GM23338 (cell line): ENCODE measurements around the gene SLC66A1. TPM values are rescaled to one million over a fixed set of nuclear protein-coding genes. Genes with fewer than 3 reads are reported as not detected.

ENCODE experiments used
- ATAC-seq: fragments of 200-7000 bp; cut with Tn5 transposase; 3 replicates; pipeline ENCODE4 v1.9.1; 2020
- DNase-seq: peaks from one replicate; pipeline ENCODE4 v3.0.0-alpha.2; 2015; ENCODE audit warnings: low spot score
- H2AFZ ChIP-seq: fragments of 200-600 bp; sonication (generic); 2 replicates; pipeline ENCODE4 v1.8.0; 2016; ENCODE audit warnings: antibody characterized with exemption, mild to moderate bottlenecking, moderate library complexity
- H3F3A ChIP-seq: fragments of 200-600 bp; sonication (generic); replicated peaks from 2 replicates; pipeline ENCODE4 v1.8.0; 2017; ENCODE audit warnings: antibody characterized with exemption, mixed run types, low read depth
- H3K27ac ChIP-seq: fragments of 200-600 bp; sonication (generic); 2 replicates; pipeline ENCODE4 v1.6.1; 2016; ENCODE audit warnings: low read depth
- H3K27me3 ChIP-seq: fragments of 200-600 bp; sonication (generic); 2 replicates; pipeline ENCODE4 v1.8.0; 2016; ENCODE audit warnings: mild to moderate bottlenecking, mixed run types, moderate library complexity; ENCODE audit not compliant: insufficient read depth
- H3K36me3 ChIP-seq: fragments of 200-600 bp; sonication (generic); 2 replicates; pipeline ENCODE4 v1.8.0; 2016; ENCODE audit warnings: mild to moderate bottlenecking; ENCODE audit not compliant: insufficient read depth
- H3K4me1 ChIP-seq: fragments of 200-600 bp; sonication (generic); 2 replicates; pipeline ENCODE4 v1.8.0; 2016; ENCODE audit warnings: mild to moderate bottlenecking, moderate library complexity; ENCODE audit not compliant: insufficient read depth
- H3K4me2 ChIP-seq: fragments of 200-600 bp; sonication (generic); 2 replicates; pipeline ENCODE4 v1.7.1; 2017; ENCODE audit warnings: mixed run types
- H3K4me3 ChIP-seq: fragments of 200-600 bp; sonication (generic); 2 replicates; pipeline ENCODE4 v1.6.1; 2016; ENCODE audit warnings: mixed run types
- H3K79me2 ChIP-seq: fragments of 200-600 bp; sonication (generic); replicated peaks from 2 replicates; pipeline ENCODE4 v1.8.0; 2017; ENCODE audit warnings: mild to moderate bottlenecking; ENCODE audit not compliant: insufficient read depth
- H3K9me2 ChIP-seq: fragments of 200-600 bp; sonication (generic); 2 replicates; pipeline ENCODE4 v1.8.0; 2017; ENCODE audit not compliant: insufficient read depth
- H4K20me1 ChIP-seq: fragments of 200-600 bp; sonication (generic); replicated peaks from 2 replicates; pipeline ENCODE4 v1.8.0; 2017; ENCODE audit warnings: mild to moderate bottlenecking; ENCODE audit not compliant: insufficient read depth
- H3K27ac Mint-ChIP-seq: 2 replicates; pipeline ENCODE4 v1.8.0; 2020; ENCODE audit warnings: inconsistent platforms, mild to moderate bottlenecking, moderate library complexity, mixed read lengths
- H3K27me3 Mint-ChIP-seq: 3 replicates; pipeline ENCODE4 v1.8.0; 2022; ENCODE audit warnings: low read depth, mild to moderate bottlenecking, moderate library complexity, mixed read lengths, inconsistent platforms; ENCODE audit not compliant: insufficient read depth, poor library complexity
- H3K36me3 Mint-ChIP-seq: 3 replicates; pipeline ENCODE4 v1.8.0; 2021; ENCODE audit warnings: low read depth, mild to moderate bottlenecking, inconsistent platforms, moderate library complexity, mixed read lengths
- H3K4me1 Mint-ChIP-seq: 3 replicates; pipeline ENCODE4 v1.8.0; 2020; ENCODE audit warnings: mild to moderate bottlenecking, inconsistent platforms, mixed read lengths
- H3K4me3 Mint-ChIP-seq: 3 replicates; pipeline ENCODE4 v1.8.0; 2021; ENCODE audit warnings: moderate library complexity, mild to moderate bottlenecking, inconsistent platforms, mixed read lengths
- H3K9me3 Mint-ChIP-seq: 3 replicates; pipeline ENCODE4 v1.8.0; 2020; ENCODE audit warnings: moderate library complexity, mild to moderate bottlenecking, inconsistent platforms, mixed read lengths
- CREB1 ChIP-seq: fragments of 250-450 bp; sonication (Bioruptor Pico); IDR thresholded peaks from 2 replicates; pipeline ENCODE4 v1.5.0; 2020; ENCODE audit warnings: low read depth, mild to moderate bottlenecking, moderate library complexity
- ETS1 ChIP-seq: IDR thresholded peaks from 2 replicates; pipeline ENCODE4 v1.6.1; 2016; ENCODE audit warnings: antibody characterized with exemption
- EZH2phosphoT487 ChIP-seq: fragments of 200-600 bp; sonication (generic); IDR thresholded peaks from one replicate; pipeline ENCODE4 v1.8.1; 2018; ENCODE audit warnings: antibody characterized with exemption; ENCODE audit not compliant: unreplicated experiment
- JUNB ChIP-seq: IDR thresholded peaks from one replicate; pipeline ENCODE4 v1.6.1; 2016; ENCODE audit warnings: antibody characterized with exemption; ENCODE audit not compliant: unreplicated experiment
- NANOG ChIP-seq: IDR thresholded peaks from 2 replicates; pipeline ENCODE4 v1.6.1; 2016; ENCODE audit warnings: antibody characterized with exemption, borderline replicate concordance
- POLR2AphosphoS5 ChIP-seq: IDR thresholded peaks from 2 replicates; pipeline ENCODE4 v1.6.1; 2016; ENCODE audit warnings: antibody characterized with exemption, low read depth
- REST ChIP-seq: IDR thresholded peaks from one replicate; pipeline ENCODE4 v1.6.1; 2018; ENCODE audit warnings: antibody characterized with exemption; ENCODE audit not compliant: unreplicated experiment
- ZNF114 ChIP-seq: fragments of 250-450 bp; sonication (Bioruptor Pico); IDR thresholded peaks from 2 replicates; pipeline ENCODE4 v1.5.0; 2020; ENCODE audit warnings: mild to moderate bottlenecking, moderate library complexity
- ZNF331 ChIP-seq: fragments of 250-450 bp; sonication (Bioruptor Pico); IDR thresholded peaks from 2 replicates; pipeline ENCODE4 v1.5.0; 2020; ENCODE audit warnings: low read depth, mild to moderate bottlenecking, moderate library complexity
- polyA plus RNA-seq: library from polyadenylated mRNA; unstranded; fragments of >200 nt; fragmentation: Nextera tagmentation; extraction: Ambion mirVana; gene quantifications from 2 replicates; pipeline ENCODE4 v1.2.1, GENCODE V29; 2016
- total RNA-seq: library from RNA; depleted of rRNA; stranded (reverse); fragments of >200 nt; shearing (Covaris generic); gene quantifications from 2 replicates; pipeline ENCODE4 v1.2.3, GENCODE V29; 2014
- TF ChIP-seq, protein P1 (sequence below): fragments of 250-450 bp; sonication (Bioruptor Pico); IDR thresholded peaks from 2 replicates; pipeline ENCODE4 v1.5.0; 2020; ENCODE audit warnings: mild to moderate bottlenecking, moderate library complexity

The SLC66A1 gene
- total and polyA plus RNA-seq, 2 experiments from 2014 or later, result 6.9 to 19.7 TPM

GRCh38 chr1:19371226-19372135, 59.4 kb downstream of the SLC66A1 start:
- Mint-ChIP-seq H3K36me3 (peaks cover 11% of the 10 kb centered on the region; the same call in 1 of the 3 replicates), H3K27ac (no peak overlapping the region), H3K4me3 (no peak overlapping the region), H3K4me1 (peaks cover 2% of the 10 kb centered on the region; the same call in 2 of the 3 replicates), H3K9me3 (no peaks in the 10 kb centered on the region), H3K27me3 (peaks cover 8% of the 10 kb centered on the region)
- Histone ChIP-seq H3K27ac (no peak overlapping the region), H3K4me2 (no peak overlapping the region), H3K4me1 (no peaks in the 10 kb centered on the region), H3K27me3 (no peaks in the 10 kb centered on the region), H4K20me1 (peaks cover 35% of the 10 kb centered on the region), H3K4me3 (no peak overlapping the region), H3F3A (0 out of 2 replicates have a peak, but pooled peaks cover under 1% of the 10 kb centered on the region), H2AFZ (no peak overlapping the region), H3K36me3 (no peaks in the 10 kb centered on the region), H3K79me2 (peaks cover 23% of the 10 kb centered on the region), H3K9me2 (no peaks in the 10 kb centered on the region)
- DNase-seq, result no peak
- no peak for TF ChIP-seq ZNF114 (CRISPR knock-in tag)
- TF ChIP-seq NANOG, result no peak
- TF ChIP-seq EZH2phosphoT487, result no peak
- TF ChIP-seq, protein P1, sequence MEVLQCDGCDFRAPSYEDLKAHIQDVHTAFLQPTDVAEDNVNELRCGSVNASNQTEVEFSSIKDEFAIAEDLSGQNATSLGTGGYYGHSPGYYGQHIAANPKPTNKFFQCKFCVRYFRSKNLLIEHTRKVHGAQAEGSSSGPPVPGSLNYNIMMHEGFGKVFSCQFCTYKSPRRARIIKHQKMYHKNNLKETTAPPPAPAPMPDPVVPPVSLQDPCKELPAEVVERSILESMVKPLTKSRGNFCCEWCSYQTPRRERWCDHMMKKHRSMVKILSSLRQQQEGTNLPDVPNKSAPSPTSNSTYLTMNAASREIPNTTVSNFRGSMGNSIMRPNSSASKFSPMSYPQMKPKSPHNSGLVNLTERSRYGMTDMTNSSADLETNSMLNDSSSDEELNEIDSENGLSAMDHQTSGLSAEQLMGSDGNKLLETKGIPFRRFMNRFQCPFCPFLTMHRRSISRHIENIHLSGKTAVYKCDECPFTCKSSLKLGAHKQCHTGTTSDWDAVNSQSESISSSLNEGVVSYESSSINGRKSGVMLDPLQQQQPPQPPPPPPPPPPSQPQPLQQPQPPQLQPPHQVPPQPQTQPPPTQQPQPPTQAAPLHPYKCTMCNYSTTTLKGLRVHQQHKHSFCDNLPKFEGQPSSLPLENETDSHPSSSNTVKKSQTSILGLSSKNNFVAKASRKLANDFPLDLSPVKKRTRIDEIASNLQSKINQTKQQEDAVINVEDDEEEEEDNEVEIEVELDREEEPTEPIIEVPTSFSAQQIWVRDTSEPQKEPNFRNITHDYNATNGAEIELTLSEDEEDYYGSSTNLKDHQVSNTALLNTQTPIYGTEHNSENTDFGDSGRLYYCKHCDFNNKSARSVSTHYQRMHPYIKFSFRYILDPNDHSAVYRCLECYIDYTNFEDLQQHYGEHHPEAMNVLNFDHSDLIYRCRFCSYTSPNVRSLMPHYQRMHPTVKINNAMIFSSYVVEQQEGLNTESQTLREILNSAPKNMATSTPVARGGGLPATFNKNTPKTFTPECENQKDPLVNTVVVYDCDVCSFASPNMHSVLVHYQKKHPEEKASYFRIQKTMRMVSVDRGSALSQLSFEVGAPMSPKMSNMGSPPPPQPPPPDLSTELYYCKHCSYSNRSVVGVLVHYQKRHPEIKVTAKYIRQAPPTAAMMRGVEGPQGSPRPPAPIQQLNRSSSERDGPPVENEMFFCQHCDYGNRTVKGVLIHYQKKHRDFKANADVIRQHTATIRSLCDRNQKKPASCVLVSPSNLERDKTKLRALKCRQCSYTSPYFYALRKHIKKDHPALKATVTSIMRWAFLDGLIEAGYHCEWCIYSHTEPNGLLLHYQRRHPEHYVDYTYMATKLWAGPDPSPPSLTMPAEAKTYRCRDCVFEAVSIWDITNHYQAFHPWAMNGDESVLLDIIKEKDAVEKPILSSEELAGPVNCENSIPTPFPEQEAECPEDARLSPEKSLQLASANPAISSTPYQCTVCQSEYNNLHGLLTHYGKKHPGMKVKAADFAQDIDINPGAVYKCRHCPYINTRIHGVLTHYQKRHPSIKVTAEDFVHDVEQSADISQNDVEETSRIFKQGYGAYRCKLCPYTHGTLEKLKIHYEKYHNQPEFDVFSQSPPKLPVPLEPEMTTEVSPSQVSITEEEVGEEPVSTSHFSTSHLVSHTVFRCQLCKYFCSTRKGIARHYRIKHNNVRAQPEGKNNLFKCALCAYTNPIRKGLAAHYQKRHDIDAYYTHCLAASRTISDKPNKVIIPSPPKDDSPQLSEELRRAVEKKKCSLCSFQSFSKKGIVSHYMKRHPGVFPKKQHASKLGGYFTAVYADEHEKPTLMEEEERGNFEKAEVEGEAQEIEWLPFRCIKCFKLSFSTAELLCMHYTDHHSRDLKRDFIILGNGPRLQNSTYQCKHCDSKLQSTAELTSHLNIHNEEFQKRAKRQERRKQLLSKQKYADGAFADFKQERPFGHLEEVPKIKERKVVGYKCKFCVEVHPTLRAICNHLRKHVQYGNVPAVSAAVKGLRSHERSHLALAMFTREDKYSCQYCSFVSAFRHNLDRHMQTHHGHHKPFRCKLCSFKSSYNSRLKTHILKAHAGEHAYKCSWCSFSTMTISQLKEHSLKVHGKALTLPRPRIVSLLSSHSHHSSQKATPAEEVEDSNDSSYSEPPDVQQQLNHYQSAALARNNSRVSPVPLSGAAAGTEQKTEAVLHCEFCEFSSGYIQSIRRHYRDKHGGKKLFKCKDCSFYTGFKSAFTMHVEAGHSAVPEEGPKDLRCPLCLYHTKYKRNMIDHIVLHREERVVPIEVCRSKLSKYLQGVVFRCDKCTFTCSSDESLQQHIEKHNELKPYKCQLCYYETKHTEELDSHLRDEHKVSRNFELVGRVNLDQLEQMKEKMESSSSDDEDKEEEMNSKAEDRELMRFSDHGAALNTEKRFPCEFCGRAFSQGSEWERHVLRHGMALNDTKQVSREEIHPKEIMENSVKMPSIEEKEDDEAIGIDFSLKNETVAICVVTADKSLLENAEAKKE, result no peak
- TF ChIP-seq POLR2AphosphoS5, result no peak
- no peak for TF ChIP-seq JUNB
- no peak for TF ChIP-seq REST
- TF ChIP-seq CREB1 (CRISPR knock-in tag), result no peak
- no peak for TF ChIP-seq ZNF331 (CRISPR knock-in tag)
- no peak for TF ChIP-seq ETS1
- ATAC-seq, result no peak
